ENCODE data around the gene CCDC148.

Gene CCDC148

DNA sequence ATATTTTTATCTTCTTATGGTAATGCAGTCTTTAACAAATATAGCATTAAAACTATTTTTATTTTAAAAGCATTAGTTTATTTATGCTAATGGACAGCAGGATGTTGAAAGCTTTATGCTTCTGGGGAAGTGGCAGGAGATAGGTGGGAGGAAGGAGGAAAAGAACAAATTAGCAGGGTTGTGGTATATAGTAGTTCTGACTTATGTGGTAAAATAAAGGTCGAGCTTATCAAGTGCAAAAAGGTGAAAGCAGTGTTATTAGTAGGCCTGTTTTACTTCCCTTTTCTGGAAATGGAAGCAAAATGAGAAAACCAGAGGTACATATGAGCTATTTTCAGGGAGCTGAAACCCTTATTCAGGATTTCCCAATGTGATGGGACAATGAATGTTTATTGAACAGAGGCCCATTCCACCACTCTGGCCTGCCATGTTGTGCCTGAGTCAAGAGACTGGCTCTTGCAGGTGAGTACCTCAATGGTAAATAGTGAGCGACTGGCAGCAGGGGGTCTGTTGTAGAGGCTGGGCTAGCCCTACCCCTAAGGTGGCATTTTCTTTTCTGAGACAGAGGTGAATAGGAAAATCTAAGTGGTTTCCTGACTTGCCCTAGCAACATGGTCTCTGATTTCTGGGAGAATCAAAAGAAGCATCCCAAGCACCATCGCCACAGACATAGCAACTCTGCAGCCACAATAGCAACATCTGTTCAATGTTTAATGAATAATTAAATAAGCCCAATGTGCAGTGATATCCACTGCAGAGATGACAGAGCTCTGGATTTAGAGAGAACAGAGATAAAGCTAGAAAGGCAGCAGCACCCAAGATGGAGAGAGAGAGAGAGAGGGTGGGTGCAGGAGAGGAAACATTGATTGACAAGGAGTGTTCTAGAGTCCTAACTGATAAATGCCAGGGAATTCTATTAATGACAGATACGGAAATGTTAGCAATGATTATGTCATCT is 235.2 kb downstream of the CCDC148 start:
- DNase-seq (ENCODE audit: low read depth in 1 of 2, low spot score in 1 of 2): no peak

GRCh38 chr2:158217593-158217992 is 239.0 kb downstream of the CCDC148 start:
- DNase-seq (ENCODE audit: low read depth in 1 of 2, low spot score in 1 of 2): no peak

DNA sequence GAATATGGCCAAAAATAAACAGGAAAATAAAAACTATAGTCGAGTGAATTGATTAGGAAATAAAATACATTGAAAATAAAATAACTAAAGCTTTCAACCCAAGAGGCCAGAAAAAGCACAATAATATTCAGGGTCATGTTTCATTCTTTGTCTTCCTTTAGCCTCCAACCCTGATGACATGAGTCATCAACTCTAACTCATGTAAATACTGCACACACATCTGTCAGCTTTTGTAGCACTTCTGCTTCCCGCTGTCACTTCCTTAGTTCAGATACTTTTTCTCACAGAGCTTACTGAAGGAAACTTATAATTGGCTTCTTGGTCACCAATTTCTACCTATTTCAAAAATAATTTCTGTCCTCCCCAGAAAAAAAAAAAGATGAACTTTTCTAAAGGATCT is 242.1 kb downstream of the CCDC148 start:
- no peak for DNase-seq (ENCODE audit: low read depth in 1 of 2, low spot score in 1 of 2)

DNA sequence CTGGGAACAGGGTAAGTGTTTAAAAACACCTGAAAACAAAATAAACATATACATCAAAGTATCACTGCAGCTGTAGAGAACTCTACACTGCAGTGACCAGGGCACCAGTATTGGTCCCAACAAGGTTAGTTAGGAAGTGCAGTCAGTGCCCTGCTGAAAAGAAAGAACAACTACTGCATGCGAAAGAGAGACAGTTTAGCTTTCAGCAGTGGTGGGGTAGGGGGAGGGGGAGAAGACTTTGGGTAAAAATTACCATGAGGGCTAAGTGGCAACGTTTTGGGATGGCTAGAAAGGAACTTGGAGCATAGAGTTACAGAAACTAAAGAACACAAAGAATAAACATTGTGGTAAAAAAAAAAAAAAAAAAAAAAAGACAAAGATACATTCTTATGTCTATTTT is 242.8 kb downstream of the CCDC148 start:
- DNase-seq (ENCODE audit: low read depth in 1 of 2, low spot score in 1 of 2): no peak

- DNase-seq (ENCODE audit: low read depth in 1 of 2, low spot score in 1 of 2): no peak
Measured at GRCh38 chr2:158212301-158212700, 244.3 kb downstream of the CCDC148 start.

GRCh38 chr2:158211502-158211901 is 245.1 kb downstream of the CCDC148 start:
- no peak for DNase-seq (ENCODE audit: low read depth in 1 of 2, low spot score in 1 of 2)

DNA sequence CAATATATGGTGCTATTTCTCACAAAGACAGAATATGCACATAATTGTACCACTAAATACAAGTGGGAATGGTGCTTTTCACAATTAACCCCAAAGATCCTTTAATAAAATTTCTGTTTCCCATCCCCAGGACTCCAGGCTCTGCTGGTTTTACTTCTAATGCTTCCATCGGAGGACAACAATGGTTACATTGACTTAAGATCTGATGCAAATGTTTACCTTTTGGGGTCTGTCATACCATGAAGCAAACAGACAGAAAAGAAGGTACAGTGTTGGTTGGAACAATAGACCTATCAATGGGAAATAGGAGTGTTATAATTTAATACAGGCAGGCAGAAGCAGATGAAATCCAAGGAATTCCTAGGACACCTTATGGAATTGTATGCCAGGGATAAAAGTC is 249.2 kb downstream of the CCDC148 start:
- DNase-seq (ENCODE audit: low read depth in 1 of 2, low spot score in 1 of 2): no peak

- DNase-seq (ENCODE audit: low read depth in 1 of 2, low spot score in 1 of 2): no peak
Measured at GRCh38 chr2:158205215-158205614, 251.3 kb downstream of the CCDC148 start.

- no peak for DNase-seq (ENCODE audit: low read depth in 1 of 2, low spot score in 1 of 2)
Measured at GRCh38 chr2:158204741-158205165, 251.8 kb downstream of the CCDC148 start.

- no peak for DNase-seq (ENCODE audit: low read depth in 1 of 2, low spot score in 1 of 2)
Measured at GRCh38 chr2:158202161-158202815, 254.3 kb downstream of the CCDC148 start.

GRCh38 chr2:158199928-158200650 is 256.5 kb downstream of the CCDC148 start:
- no peak for DNase-seq (ENCODE audit: low read depth in 1 of 2, low spot score in 1 of 2)

DNA sequence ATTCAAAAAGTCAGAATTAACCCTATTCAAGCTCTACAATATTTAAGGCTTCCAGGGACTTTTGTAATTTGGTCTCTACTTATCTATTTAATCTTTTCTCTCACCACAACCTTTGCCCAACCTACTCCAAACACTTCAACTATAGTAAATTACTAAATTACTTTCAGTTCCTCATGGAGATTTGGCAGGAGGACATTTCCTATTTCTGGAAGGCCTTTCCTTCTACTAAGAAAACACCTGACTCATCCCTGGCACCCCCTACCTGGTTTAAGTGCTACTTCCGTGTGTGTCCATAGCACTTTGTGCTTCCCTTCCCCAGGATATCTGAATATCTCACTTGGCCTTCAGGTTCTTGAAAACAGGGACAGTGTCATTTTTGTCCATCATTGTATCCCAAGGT is 258.6 kb downstream of the CCDC148 start:
- no peak for DNase-seq (ENCODE audit: low read depth in 1 of 2, low spot score in 1 of 2)

DNA sequence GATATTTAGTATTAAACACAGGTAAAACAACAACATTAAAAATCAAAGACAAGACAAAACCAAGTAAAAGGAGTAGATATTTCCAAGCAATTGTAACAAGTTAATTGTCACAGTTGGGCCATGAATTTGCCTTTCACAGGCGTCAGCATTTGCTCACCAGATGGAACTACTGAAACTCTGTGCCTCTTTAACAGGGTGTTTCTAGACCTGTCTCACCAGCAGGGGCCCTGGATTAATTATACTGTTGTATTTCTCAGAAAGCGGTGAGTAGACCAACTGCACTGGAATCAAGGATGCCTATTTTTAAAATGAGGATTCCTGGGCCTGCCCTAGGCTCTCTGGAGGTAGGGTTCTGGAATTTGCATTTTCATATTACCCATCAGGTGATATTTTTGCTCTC is 262.3 kb downstream of the CCDC148 start:
- DNase-seq (ENCODE audit: low read depth in 1 of 2, low spot score in 1 of 2): no peak

GRCh38 chr2:158192515-158193443 is 263.8 kb downstream of the CCDC148 start:
- DNase-seq (ENCODE audit: low read depth in 1 of 2, low spot score in 1 of 2): no peak

DNA sequence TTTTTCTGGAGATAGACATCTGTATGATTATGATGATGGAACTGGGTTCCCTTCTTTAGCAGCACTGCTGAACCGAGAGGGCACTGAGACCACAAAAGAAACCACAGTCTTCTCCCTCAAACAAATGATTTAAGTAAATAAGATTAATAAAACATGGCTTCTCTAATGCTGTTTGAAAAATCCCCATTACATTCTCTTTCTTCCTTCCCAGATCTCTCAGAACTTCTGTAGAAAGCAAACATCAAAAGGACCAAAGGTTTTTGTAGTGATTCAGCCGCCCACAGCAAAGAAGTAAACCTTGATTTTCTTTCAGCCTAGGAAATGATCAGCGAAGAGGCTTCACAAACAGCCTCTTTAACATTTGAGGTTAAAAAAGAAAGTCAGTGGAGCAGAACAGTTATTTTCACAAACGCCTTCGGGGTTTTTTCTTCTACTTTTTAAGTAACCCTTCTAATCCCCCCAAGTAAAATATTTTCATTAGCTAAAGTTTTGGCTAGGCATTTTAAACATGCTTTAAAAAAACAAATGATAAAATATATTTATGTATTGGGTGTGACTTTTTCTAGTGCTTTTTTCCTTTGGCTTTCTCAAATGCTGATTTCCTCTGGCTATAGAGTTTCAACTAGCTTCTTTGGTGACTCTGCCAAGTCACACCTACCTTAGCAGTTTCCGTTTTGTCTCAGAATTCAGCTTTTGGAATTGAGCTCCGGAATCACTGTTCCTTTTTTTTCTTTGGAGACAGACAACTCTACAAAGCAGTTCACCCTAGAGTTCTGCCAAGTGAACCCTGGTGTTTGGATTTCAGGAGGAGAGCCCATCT is 265.3 kb downstream of the CCDC148 start:
- no peak for DNase-seq (ENCODE audit: low read depth in 1 of 2, low spot score in 1 of 2)

- no peak for DNase-seq (ENCODE audit: low read depth in 1 of 2, low spot score in 1 of 2)
Measured at GRCh38 chr2:158189526-158189925, 267.0 kb downstream of the CCDC148 start.

DNA sequence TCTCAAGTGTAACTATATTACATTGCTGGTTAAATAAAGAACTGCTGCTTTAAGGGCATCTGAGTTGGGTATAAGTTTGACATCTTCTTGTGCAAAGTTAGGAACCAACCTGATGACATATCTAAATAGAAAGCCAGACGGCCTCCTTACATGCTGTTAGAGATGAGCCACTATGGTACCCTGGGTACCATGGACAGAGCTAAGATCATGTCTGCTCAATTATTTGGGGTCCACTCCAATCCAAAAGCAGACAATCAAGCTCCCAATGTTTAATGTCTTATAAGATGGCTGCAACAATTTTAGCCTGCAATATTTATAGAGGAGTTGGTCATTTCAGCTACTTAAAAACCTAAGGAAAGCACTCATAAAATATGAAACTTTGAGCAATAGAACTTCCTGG is 268.6 kb downstream of the CCDC148 start:
- DNase-seq (ENCODE audit: low read depth in 1 of 2, low spot score in 1 of 2): no peak

DNA sequence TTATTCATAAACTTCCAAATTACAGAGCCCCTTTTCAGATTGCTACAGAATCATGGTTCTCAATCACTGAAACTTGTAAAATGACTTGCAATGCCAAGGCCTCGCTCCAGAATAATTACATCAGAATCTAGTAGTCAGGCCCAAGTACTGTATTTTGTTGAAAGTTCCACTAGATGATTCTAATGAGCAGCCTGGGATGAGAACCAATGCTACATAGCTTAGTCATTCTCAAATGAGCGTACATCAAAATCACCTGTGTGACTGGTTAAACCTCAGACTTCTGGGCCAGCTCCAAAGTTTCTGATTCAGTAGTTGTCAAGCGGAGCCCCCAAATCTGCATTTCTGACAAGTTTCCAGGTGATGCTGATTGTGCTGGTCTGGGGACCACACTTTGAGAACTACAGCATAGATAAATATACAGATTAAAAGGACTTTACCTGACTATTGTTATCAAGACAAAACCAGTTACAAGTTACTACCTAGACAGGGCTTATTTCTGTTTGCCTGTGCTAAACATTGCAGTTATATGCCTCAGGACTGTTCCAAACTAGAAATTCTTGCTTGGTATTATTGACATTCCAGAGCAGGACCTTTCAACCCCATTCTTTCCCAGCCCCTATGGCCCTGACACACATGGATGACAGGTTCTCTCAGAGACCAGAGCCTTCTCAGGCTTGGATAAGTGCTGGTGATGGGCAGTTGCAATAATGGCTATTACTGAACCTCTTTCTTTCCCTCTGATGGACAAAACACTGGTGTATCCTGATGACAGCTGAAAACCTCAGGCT is 271.8 kb downstream of the CCDC148 start:
- DNase-seq (ENCODE audit: low read depth in 1 of 2, low spot score in 1 of 2): no peak

GRCh38 chr2:158184001-158184400 is 272.6 kb downstream of the CCDC148 start:
- DNase-seq (ENCODE audit: low read depth in 1 of 2, low spot score in 1 of 2): no peak

Data from stimulated activated CD4-positive, alpha-beta T cell treated with anti-CD3 and anti-CD28 coated beads, Interleukin-15, amount 100 ng/mL, for 1 hour (primary cell).